CD4-positive, alpha-beta T cell (primary cell): ENCODE measurements around the gene BTG2. TPM values are rescaled to one million over a fixed set of nuclear protein-coding genes. Genes with fewer than 3 reads are reported as not detected.

ENCODE experiments used
- ATAC-seq: fragments of 200-7000 bp; cut with Tn5 transposase; one replicate; pipeline ENCODE4 v1.10.0; 2022; ENCODE audit warnings: mild to moderate bottlenecking; ENCODE audit not compliant: poor library complexity
- CTCF ChIA-PET: fragments of 350-600 bp; sonication (Branson Sonifier 250); formaldehyde crosslinking; loops from one replicate; lab custom pipeline; 2021; ENCODE audit warnings: antibody characterized with exemption, inconsistent platforms; lab: Charles Lee
- POLR2A ChIA-PET: fragments of 350-600 bp; sonication (Branson Sonifier 250); formaldehyde crosslinking; loops from one replicate; lab custom pipeline; 2021; ENCODE audit warnings: antibody characterized with exemption, inconsistent platforms; lab: Charles Lee
- DNase-seq, 14 experiments: peaks; one replicate each; pipeline ENCODE4 v3.0.0-alpha.2; 2013 to 2020; ENCODE audit warnings: mixed read lengths in 2 of 14
- H3K27ac ChIP-seq, 2 donors: one replicate each; pipeline versions ENCODE4 v1.5.1 to v1.7.0; 2013; ENCODE audit warnings: low read length in 2 of 2, low read depth in 1 of 2, mild to moderate bottlenecking in 1 of 2
- H3K27me3 ChIP-seq, 2 experiments: 1 replicate in 1 of 2; 2 replicates in 1 of 2; pipeline versions ENCODE4 v1.6.1 to v1.7.0; 2013; ENCODE audit warnings: low read length in 2 of 2, control low read depth in 1 of 2, mild to moderate bottlenecking in 1 of 2, moderate library complexity in 1 of 2; ENCODE audit not compliant: insufficient read depth in 2 of 2, control insufficient read depth in 1 of 2
- H3K36me3 ChIP-seq: one replicate; pipeline ENCODE4 v1.6.1; 2013; ENCODE audit warnings: low read length, control low read depth; ENCODE audit not compliant: insufficient read depth
- H3K4me1 ChIP-seq: one replicate; pipeline ENCODE4 v1.6.1; 2013; ENCODE audit warnings: low read length, control low read depth; ENCODE audit not compliant: insufficient read depth
- H3K4me3 ChIP-seq: one replicate; pipeline ENCODE4 v1.5.1; 2013; ENCODE audit warnings: mild to moderate bottlenecking, low read length, moderate library complexity
- H3K9me3 ChIP-seq, 2 experiments: 1 replicate in 1 of 2; 2 replicates in 1 of 2; pipeline versions ENCODE4 v1.6.1 to v1.7.0; 2013; ENCODE audit warnings: low read length in 2 of 2, mild to moderate bottlenecking in 2 of 2, control low read depth in 1 of 2, moderate library complexity in 1 of 2; ENCODE audit not compliant: control insufficient read depth in 1 of 2, insufficient read depth in 1 of 2
- H3K27ac Mint-ChIP-seq: one replicate; pipeline ENCODE4 v1.8.0; 2020; ENCODE audit warnings: mixed read lengths
- H3K27me3 Mint-ChIP-seq: one replicate; pipeline ENCODE4 v1.8.0; 2021; ENCODE audit warnings: mixed read lengths
- H3K36me3 Mint-ChIP-seq: one replicate; pipeline ENCODE4 v1.8.0; 2021; ENCODE audit warnings: low read depth, mixed read lengths
- H3K4me1 Mint-ChIP-seq: one replicate; pipeline ENCODE4 v1.8.0; 2021; ENCODE audit warnings: low read depth, mixed read lengths
- H3K4me3 Mint-ChIP-seq: one replicate; pipeline ENCODE4 v1.8.0; 2020; ENCODE audit warnings: mild to moderate bottlenecking, mixed read lengths
- H3K9me3 Mint-ChIP-seq: one replicate; pipeline ENCODE4 v1.8.0; 2020; ENCODE audit warnings: mixed read lengths
- intact Hi-C, 2 experiments: fragments of 100-400 bp; cut with DNase I in 1 of 2; cut with micrococcal nuclease in 1 of 2; formaldehyde crosslinking; loops; one replicate each; pipeline versions ENCODE4 v1.15.1 to v1.9.0; 2023 to 2025; cut with DNase I, micrococcal nuclease
- total RNA-seq, 174 experiments: library from RNA in 2 of 174; stranded (reverse) in 2 of 174; gene quantifications; one replicate each; pipeline ENCODE4 v1.2.3 and lab custom pipeline; 2021 to 2026
- TF ChIP-seq, protein P1 (sequence below): fragments of 200-600 bp; IDR thresholded peaks from one replicate; pipeline ENCODE4 v1.8.0; 2022; ENCODE audit warnings: antibody characterized with exemption, mild to moderate bottlenecking

BTG2 gene
- total RNA-seq, 2 experiments from 2014 or later: 802 to 849 TPM

GRCh38 chr1:203340112-203340790 lies 34.9 kb downstream of the BTG2 start:
- TF ChIP-seq, protein P1, sequence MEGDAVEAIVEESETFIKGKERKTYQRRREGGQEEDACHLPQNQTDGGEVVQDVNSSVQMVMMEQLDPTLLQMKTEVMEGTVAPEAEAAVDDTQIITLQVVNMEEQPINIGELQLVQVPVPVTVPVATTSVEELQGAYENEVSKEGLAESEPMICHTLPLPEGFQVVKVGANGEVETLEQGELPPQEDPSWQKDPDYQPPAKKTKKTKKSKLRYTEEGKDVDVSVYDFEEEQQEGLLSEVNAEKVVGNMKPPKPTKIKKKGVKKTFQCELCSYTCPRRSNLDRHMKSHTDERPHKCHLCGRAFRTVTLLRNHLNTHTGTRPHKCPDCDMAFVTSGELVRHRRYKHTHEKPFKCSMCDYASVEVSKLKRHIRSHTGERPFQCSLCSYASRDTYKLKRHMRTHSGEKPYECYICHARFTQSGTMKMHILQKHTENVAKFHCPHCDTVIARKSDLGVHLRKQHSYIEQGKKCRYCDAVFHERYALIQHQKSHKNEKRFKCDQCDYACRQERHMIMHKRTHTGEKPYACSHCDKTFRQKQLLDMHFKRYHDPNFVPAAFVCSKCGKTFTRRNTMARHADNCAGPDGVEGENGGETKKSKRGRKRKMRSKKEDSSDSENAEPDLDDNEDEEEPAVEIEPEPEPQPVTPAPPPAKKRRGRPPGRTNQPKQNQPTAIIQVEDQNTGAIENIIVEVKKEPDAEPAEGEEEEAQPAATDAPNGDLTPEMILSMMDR: peak; percentile 93
- H3K27me3 Mint-ChIP-seq: peaks cover 13% of the 10 kb centered on the region
- ChIA-PET POLR2A (interaction anchor here (0.6 to 9.8 kb wide), 9 partner anchors 14 to 73 kb away, joined by 3 to 71 read pairs (median 9); partner anchors contain the start of gene BTG2), CTCF (interaction anchor here (0.7 to 14.9 kb wide), 12 partner anchors 9 to 313 kb away, joined by 3 to 462 read pairs (median 4); partner anchors contain the start of genes ATP2B4 and BTG2)
- Histone ChIP-seq H3K4me3 (no peak overlapping the region), H3K36me3 (no peaks in the 10 kb centered on the region), H3K27me3 (peaks cover 0 to 11% of the 10 kb centered on the region in 2 experiments), H3K4me1 (peaks cover 35% of the 10 kb centered on the region), H3K27ac (no peak overlapping the region), H3K9me3 (no peaks in the 10 kb centered on the region)
- intact Hi-C loops: loop anchor here (1.0 to 10.0 kb wide), 8 partner anchors 71 to 787 kb away; partner anchors contain the start of genes ATP2B4 (in 1 of the 2) and SNRPE (in 1 of the 2)
- no peaks in the 10 kb centered on the region for H3K36me3 Mint-ChIP-seq
- H3K4me1 Mint-ChIP-seq: peaks cover 43% of the 10 kb centered on the region
- no peak overlapping the region for H3K27ac Mint-ChIP-seq
- H3K4me3 Mint-ChIP-seq: no peak overlapping the region
- DNase-seq (peak; percentile 36 to 83 (median 44)), ATAC-seq (peak; percentile 63)
- no peaks in the 10 kb centered on the region for H3K9me3 Mint-ChIP-seq

DNA sequence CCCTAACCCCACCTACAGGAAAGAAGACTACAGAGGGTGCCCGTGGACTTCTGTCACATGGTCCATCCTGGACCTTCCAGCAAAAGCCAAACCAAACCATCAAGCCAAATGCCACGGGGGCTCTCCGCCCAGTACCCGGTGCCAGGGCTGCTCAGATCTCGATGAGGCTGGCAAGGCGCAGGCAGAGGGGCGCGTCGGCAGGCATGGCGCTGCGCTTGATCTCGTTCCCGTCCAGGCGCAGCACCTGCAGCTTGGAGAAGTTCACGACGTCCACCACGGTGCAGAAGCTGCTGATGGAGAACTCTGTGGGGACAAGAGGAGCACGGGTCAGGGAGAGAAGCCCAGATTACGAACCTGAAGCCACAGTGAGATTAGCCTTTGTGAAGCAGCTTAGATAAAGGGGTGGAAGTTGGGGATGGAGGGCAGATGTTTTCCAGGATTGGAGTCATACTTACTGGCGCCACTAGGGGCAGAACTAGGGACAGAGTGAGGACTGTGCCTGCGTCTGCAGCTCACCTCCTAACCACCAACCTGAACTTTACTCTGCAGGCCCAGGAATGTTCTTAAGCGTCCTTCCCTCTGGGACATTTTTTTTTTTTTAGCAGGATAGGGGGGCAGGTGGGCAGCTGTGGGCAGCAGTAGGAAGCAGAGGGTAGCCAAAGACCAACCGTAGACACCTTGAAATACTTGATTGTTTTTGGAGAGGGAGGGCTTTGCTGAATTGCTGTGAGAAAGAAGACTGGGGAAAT lies 37.0 kb downstream of the BTG2 start:
- intact Hi-C loops: loop anchor here (1.0 to 10.0 kb wide), 6 partner anchors 146 to 785 kb away; partner anchors contain the start of genes ATP2B4 (in 1 of the 2) and SNRPE (in 1 of the 2)
- DNase-seq: peak in 13 of 14 experiments; percentile 26 to 70 (median 38)
- H3K27ac ChIP-seq: no peak overlapping the region
- TF ChIP-seq, protein P1: peak; percentile 80
- H3K36me3 Mint-ChIP-seq: no peaks in the 10 kb centered on the region
- ATAC-seq: peak; percentile 71
- no peak overlapping the region for H3K4me3 Mint-ChIP-seq
- H3K36me3 ChIP-seq: no peaks in the 10 kb centered on the region
- H3K4me3 ChIP-seq: no peak overlapping the region
- peaks cover 27% of the 10 kb centered on the region for H3K27me3 Mint-ChIP-seq
- peaks cover 27% of the 10 kb centered on the region for H3K4me1 Mint-ChIP-seq
- peaks cover 0 to 11% of the 10 kb centered on the region in 2 experiments for H3K27me3 ChIP-seq
- ChIA-PET CTCF (interaction anchor here (0.7 to 14.9 kb wide), 18 partner anchors 10 to 518 kb away, joined by 3 to 462 read pairs (median 4); partner anchors contain the start of gene BTG2), POLR2A (interaction anchor here (0.7 to 9.8 kb wide), 8 partner anchors 18 to 75 kb away, joined by 3 to 71 read pairs (median 4); partner anchors contain the start of gene BTG2)
- H3K4me1 ChIP-seq: peaks cover 21% of the 10 kb centered on the region
- H3K9me3 ChIP-seq: no peaks in the 10 kb centered on the region
- no peak overlapping the region for H3K27ac Mint-ChIP-seq
- H3K9me3 Mint-ChIP-seq: no peaks in the 10 kb centered on the region
